Measurements from ENCODE around the gene DDR2.

DNA sequence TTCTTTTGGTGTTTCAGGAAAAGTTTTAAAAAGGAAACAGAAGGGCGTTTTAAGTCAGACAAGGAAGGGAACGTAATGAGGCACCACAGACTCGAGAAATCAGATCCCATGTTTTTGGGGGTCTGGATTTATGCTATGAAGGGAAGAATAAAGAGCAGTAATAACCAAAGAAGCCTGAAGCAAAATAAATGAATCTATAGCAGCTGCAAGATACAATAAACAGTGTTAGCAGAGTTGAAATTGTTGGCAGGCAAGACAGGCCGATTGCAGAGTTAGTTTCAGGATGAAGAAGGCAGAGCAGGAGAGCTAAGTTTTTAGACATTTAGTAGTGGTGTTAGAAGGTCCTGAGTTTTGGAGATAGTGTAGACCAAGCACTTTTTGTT lies 425 bp downstream of the DDR2 start:
- TF ChIP-seq, protein P1, sequence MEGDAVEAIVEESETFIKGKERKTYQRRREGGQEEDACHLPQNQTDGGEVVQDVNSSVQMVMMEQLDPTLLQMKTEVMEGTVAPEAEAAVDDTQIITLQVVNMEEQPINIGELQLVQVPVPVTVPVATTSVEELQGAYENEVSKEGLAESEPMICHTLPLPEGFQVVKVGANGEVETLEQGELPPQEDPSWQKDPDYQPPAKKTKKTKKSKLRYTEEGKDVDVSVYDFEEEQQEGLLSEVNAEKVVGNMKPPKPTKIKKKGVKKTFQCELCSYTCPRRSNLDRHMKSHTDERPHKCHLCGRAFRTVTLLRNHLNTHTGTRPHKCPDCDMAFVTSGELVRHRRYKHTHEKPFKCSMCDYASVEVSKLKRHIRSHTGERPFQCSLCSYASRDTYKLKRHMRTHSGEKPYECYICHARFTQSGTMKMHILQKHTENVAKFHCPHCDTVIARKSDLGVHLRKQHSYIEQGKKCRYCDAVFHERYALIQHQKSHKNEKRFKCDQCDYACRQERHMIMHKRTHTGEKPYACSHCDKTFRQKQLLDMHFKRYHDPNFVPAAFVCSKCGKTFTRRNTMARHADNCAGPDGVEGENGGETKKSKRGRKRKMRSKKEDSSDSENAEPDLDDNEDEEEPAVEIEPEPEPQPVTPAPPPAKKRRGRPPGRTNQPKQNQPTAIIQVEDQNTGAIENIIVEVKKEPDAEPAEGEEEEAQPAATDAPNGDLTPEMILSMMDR (IDR thresholded peaks at IDR 0.05; ENCODE audit: low read length): no peak
- TF ChIP-seq EZH2 (optimal IDR thresholded peaks at IDR 0.05; ENCODE audit: low read depth, low read length): no peak
- TF ChIP-seq EZH2phosphoT487 (IDR thresholded peaks at IDR 0.05; ENCODE audit: low read length): no peak
